ENCODE data around the gene FMOD.
"Not testable (repeated sequence)": the region's sequence is repeated elsewhere in the genome, so short reads cannot be mapped to it uniquely, and the experiment has no call there.

GRCh38 chr1:203314025-203314759, 36.7 kb downstream of the FMOD start:
- not testable (repeated sequence) for TF ChIP-seq POLR2A, CTCF (IDR thresholded peaks at IDR 0.05)

Measured in thyroid gland (tissue), 4 donors.